ENCODE measurements around the gene PRKCA.

DNA sequence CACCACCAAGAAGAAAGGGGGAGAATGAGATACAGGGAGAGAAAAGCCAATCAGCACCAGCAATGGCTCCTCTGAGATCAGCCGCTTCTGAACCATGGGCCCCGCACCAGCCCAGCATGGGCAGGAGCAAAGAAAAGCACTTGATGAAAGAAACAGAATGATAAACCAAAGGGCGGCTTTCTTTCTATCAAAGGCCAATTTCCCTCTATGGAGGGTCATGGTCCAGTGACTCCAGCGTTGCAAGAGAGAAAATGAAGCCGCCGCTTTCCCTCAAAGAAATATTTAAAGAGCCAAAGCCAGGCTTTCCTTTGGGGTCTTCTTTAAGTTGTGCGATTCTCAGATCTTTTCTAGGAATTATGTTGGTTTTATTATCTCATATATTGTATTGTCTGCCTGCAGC lies 447.7 kb downstream of the PRKCA start:
- TF ChIP-seq, protein P1, sequence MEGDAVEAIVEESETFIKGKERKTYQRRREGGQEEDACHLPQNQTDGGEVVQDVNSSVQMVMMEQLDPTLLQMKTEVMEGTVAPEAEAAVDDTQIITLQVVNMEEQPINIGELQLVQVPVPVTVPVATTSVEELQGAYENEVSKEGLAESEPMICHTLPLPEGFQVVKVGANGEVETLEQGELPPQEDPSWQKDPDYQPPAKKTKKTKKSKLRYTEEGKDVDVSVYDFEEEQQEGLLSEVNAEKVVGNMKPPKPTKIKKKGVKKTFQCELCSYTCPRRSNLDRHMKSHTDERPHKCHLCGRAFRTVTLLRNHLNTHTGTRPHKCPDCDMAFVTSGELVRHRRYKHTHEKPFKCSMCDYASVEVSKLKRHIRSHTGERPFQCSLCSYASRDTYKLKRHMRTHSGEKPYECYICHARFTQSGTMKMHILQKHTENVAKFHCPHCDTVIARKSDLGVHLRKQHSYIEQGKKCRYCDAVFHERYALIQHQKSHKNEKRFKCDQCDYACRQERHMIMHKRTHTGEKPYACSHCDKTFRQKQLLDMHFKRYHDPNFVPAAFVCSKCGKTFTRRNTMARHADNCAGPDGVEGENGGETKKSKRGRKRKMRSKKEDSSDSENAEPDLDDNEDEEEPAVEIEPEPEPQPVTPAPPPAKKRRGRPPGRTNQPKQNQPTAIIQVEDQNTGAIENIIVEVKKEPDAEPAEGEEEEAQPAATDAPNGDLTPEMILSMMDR (IDR thresholded peaks at IDR 0.05) = no peak
- TF ChIP-seq POLR2A (IDR thresholded peaks at IDR 0.05) = no peak
